HG03342 (cell line): ENCODE data around the gene FXR1.
"Not testable (repeated sequence)": the region's sequence is repeated elsewhere in the genome, so short reads cannot be mapped to it uniquely, and the experiment has no call there.

Experiments
- ATAC-seq: cut with Tn5 transposase; IDR thresholded peaks from one replicate; pipeline ENCODE4 v1.9.1; 2021; ENCODE audit warnings: mild to moderate bottlenecking, moderate library complexity; ENCODE audit not compliant: unreplicated experiment

Gene FXR1

GRCh38 chr3:180932819-180933218 is 20.3 kb downstream of the FXR1 start:
- no peak for ATAC-seq

DNA sequence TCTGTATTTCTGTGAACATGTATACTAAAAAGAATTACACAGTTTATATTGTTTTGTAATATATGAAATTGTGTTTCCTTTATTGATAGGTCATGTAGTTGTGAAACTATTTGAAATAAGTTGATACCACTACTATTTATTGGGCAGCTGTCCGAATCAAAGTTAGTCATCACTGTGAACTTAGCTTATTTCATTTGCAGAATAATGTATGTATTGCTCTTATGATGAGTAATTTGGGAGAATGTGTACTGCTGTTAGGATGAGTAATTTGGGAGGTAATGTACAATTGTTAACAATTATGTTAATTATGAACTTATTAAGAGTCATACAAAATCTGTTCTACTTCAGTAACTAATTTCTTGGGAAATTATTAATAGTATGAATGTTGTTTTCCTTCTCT is 22.2 kb downstream of the FXR1 start:
- no peak for ATAC-seq

DNA sequence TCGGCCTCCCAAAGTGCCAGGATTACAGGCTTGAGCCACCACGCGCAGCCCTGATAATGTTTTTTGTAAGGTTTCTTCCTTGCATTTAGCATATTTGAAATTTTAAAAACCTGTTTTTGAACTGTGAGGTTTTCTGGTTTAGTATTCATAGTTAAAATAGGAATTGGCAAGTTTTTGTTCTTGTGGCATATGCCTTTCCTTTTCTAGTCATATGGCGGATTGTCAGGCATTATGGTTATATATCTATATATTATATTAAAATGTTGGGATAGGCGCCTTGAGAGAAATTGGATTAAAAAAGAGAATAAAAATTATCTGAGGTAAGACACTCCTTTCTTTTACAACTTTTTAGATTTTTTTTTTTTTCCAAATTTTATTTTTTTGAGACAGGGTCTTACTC is 28.4 kb downstream of the FXR1 start:
- ATAC-seq: no peak

- ATAC-seq: peak; percentile 81
Measured at GRCh38 chr3:180947761-180948390, 35.4 kb downstream of the FXR1 start.

DNA sequence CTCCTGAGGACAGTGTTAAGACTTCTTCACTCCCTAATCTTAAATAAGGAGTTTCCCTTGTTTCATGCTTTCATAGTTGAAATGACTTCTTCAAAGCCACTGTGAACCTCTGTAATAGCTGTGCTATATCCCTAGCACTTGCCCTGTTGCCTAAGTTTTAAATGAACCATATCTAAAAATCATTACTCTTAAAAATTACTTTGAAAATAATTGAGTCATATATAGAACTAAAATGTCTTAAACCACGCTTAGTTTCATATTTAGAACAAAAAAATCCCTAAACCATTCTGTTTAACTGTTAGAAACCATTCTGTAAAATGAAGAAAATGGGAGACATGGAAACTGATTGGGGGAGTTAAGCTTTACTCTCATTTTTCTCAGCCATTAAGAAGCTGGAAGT is 47.2 kb downstream of the FXR1 start:
- no peak for ATAC-seq

- ATAC-seq: no peak
Measured at GRCh38 chr3:180961087-180961486, 48.6 kb downstream of the FXR1 start.

GRCh38 chr3:180961552-180961951 is 49.1 kb downstream of the FXR1 start:
- ATAC-seq: no peak

DNA sequence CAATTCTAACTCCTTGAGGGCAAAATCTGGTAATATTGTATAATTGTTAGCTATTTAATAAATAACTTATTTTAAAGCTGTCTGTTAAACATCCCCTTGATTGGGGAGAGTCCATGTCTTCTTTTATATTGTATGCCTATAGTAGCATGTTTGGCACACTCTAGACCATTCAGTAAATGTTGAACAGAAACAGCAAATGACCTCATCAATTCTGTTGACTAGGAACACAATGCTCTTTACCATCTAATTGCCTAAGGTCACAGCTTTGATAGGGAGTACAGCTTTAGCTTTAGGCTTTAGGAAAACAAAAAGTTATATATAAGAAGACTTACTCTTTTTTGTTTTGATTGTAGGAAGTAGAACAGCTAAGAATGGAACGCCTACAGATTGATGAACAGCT is 50.1 kb downstream of the FXR1 start:
- no peak for ATAC-seq

GRCh38 chr3:180970931-180971330 is 58.5 kb downstream of the FXR1 start:
- no peak for ATAC-seq

DNA sequence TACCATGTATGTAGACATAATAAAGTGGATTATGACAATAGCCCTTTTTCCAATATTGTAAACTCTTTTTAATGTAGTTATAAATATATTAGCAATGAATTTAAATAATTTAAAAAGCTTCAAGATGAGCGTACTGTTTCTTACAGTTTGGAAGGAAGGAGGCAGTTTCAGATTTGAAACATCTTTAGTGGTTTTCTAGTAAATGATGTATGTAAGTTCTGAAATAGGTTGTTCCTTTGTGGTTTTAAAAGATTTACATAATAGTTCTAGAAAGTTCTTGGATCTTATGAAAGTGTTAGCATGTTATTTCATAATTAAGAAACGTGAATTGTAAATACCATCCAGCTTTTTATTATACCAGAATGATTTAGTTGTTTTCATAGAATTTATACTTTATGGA is 61.1 kb downstream of the FXR1 start:
- peak; percentile 62 for ATAC-seq

GRCh38 chr3:180974286-180974685 is 61.8 kb downstream of the FXR1 start:
- no peak for ATAC-seq

GRCh38 chr3:180977498-180977897 is 65.0 kb downstream of the FXR1 start:
- ATAC-seq: no peak

- no peak for ATAC-seq
Measured at GRCh38 chr3:180979961-180980360, 67.5 kb downstream of the FXR1 start.

- peak; percentile 51 for ATAC-seq
Measured at GRCh38 chr3:180980611-180981010, 68.1 kb downstream of the FXR1 start.

DNA sequence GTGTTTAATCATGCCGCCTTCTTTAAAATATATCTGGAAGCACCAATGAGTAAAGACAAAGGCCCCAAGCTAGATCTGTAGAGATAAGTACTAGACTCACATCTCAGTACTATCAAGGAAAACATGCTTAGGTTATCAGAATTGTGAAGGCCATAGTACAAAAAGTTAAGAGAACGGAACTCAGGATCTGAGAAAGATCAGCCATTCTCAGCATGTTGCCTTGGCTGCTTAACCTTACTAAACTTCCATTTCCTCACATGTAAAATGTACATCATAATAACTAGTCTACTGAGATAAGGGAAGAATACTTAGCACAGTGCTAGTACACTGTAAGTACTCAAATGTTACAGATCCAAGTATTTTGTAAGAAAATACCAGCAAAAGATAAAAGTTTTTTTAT is 69.4 kb downstream of the FXR1 start:
- no peak for ATAC-seq

- no peak for ATAC-seq
Measured at GRCh38 chr3:180983136-180983535, 70.7 kb downstream of the FXR1 start.

DNA sequence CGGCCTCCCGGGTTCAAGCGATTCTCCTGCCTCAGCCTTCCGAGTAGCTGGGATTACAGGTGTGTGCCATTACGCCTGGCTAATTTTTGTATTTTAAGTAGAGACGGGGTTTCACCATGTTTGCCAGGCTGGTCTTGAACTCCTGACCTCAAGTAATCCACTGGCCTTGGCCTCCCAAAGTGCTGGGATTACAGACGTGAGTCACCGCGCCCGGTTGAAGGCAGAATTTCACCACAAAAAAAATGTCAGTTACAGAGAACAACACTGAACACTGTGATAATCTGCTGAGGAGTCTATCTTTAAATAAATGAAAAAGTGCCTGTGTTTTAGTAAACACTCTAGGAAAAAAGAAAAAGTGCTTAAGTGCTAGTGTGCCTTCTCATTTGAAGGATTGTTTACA is 73.9 kb downstream of the FXR1 start:
- ATAC-seq: not testable (repeated sequence)

GRCh38 chr3:180987344-180987743 is 74.9 kb downstream of the FXR1 start:
- no peak for ATAC-seq

DNA sequence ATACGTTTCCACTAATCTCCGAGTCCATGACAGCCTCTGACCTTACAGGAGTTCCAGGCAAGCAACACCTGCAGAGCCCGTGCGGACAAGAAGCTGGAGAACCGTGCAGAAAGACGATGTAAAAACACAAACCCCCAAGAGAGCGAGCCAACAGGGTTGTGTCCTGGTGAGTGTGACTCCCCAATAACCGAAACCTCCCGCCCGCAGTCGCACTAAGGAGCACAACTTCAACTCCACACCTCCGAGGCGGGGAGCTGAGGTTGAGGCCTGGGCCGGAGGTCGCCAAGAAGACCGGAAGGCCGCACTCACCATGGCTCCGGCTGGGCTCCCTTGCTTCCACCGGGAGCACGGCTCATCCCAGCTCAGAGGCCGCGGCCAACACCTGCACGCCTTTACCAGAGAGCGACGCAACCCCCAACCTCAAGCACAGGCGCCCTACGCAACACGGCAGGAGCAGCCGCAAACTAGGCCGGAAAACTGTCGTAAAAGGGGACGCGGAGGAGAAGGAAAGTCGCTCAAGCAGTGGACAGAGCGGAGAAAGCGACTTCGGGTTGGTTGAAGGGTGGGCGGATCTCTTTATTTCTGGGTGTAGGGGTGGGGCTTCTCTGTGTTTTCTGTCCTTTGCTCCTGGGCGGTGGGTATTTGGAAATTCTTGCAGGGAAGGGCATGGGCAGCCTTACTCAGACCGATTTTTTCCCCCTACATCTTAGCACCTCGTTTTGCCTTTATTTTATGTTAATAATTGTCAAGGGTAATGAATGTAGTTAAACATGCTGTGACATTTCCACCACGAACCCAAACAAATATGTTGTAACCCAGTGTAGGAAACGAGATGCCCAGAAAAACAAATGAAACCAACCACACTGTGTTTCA is 77.1 kb downstream of the FXR1 start, which contains the start of gene DNAJC19:
Gene DNAJC19, minus strand, starts transcription at position 446 of the 873 bp plus-strand sequence. Its CDS starts 134 bp downstream, at position 312.
- peak; percentile 95 for ATAC-seq

DNA sequence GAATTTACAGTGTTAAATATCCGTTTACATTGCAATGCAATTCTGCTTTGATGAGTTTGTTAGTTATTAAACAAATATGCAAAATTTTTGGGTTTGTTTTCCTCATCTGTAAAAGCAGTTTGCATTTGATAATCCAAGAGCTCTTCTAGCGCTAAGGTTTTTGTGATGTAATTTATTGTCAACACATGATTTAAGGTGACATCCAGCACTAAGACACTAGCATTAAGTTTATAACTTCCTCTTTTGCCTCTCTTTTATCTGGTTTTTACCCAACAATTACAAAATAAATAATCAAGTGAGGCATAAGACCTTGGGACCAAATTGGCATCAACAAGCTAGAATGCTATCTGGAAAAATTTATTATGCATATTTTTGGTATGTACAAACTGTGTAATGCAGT is 78.0 kb downstream of the FXR1 start:
- no peak for ATAC-seq

DNA sequence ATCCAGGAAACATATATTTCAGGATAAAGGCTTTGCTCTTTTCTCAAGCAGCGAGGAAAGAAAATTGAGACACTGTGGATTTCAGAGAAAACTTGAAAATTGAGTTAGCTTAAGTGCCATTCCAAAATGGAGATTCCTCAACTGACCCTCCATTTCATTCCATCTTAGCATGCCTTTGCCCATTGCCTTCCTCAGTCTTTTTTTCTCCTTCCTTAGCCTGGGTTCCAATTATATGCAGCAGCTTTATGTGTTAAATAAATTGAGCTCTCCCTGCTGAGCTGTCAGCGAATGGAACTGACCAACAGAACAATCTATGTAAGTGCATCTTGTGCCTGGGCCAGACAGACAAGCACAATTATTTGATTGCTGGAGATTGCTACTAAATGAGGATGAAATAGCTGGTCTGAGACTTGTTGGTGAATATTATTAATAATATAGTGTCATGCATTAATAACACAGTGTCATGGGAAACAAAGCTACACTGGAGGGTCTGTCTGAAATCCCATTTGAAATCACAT is 84.0 kb downstream of the FXR1 start:
- no peak for ATAC-seq

DNA sequence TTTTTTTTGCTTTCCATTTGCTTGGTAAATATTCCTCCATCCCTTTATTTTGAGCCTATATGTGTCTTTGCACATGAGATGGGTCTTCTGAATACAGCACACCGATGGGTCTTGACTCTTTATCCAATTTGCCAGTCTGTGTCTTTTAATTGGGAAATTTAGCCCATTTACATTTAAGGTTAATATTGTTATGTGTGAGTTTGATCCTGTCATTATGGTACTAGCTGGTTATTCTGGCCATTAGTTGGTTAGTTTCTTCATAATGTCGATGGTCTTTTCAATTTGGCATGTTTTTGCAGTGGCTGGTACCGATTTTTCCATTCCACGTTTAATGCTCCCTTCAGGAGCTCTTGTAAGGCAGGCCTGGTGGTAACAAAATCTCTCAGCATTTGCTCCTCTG is 89.9 kb downstream of the FXR1 start:
- ATAC-seq: not testable (repeated sequence)
